Left ventricle myocardium superior (tissue), 1 donor: ENCODE measurements around the gene MYO5A. TPM values are rescaled to one million over a fixed set of nuclear protein-coding genes. Genes with fewer than 3 reads are reported as not detected.

Source experiments
- ATAC-seq: fragments of 200-7000 bp; cut with Tn5 transposase; one replicate; pipeline ENCODE4 v1.9.1; 2020; ENCODE audit warnings: mild to moderate bottlenecking, moderate library complexity
- DNase-seq: peaks from one replicate; pipeline ENCODE4 v3.0.0-alpha.2; 2020
- intact Hi-C: fragments of 100-400 bp; cut with micrococcal nuclease; formaldehyde crosslinking; loops from one replicate; pipeline ENCODE4 v1.11.0; 2022
- total RNA-seq: library from RNA; stranded (reverse); fragmentation: NEBNext Ultra II Directional; extraction: Animal tissue kit (Norgen Biotek cat#: 25700); gene quantifications from one replicate; pipeline ENCODE4 v1.2.1, GENCODE V29; 2021
- donor health status: DM: no; HTN: yes; CAD: no; lungs with severe emphysema.

Gene MYO5A
- total RNA-seq, 1 donor from 2014 or later: 6.7 TPM

- ATAC-seq: peak; percentile 41
- intact Hi-C loops: no loop called here
- no peak for DNase-seq
Observed at GRCh38 chr15:52351206-52351908, 177.3 kb downstream of the MYO5A start.

DNA sequence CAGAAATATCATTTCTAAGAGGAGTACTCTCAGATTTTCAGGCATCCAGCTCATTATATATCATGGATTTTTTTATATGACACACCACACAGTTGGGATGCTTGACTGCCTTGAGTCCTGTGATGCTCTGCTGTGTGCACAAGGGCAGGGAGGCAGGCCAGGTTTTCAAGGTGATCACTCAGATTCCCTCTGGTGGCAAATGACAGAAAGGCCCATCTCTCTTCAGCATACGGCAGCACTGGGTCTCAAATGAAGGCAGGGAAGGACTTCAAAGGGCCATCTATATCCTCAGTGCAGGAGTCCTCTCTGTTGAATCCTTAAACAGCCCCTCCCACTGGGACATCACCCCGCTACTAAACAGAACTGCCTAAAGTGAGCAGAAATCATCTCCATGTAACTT lies 178.3 kb downstream of the MYO5A start:
- intact Hi-C loops: no loop called here

GRCh38 chr15:52349052-52349700 lies 179.5 kb downstream of the MYO5A start:
- intact Hi-C loops: no loop called here
- ATAC-seq: peak; percentile 61
- DNase-seq: no peak

More for the DNA sequence above, 178.3 kb downstream of the MYO5A start:
- DNase-seq (no peak), ATAC-seq (no peak)

- peak; percentile 80 for ATAC-seq
- intact Hi-C loops: no loop called here
Observed at GRCh38 chr15:52348056-52348745, 180.5 kb downstream of the MYO5A start.

GRCh38 chr15:52344592-52344991 lies 184.1 kb downstream of the MYO5A start:
- ATAC-seq (peak; percentile 90), DNase-seq (no peak)
- intact Hi-C loops: no loop called here

More at GRCh38 chr15:52348056-52348745, 180.5 kb downstream of the MYO5A start:
- no peak for DNase-seq

- intact Hi-C loops: no loop called here
- DNase-seq (no peak), ATAC-seq (no peak)
Observed at GRCh38 chr15:52343831-52344230, 184.8 kb downstream of the MYO5A start.

GRCh38 chr15:52340093-52340492 lies 188.6 kb downstream of the MYO5A start:
- intact Hi-C loops: no loop called here
- no peak for DNase-seq
- ATAC-seq: no peak

DNA sequence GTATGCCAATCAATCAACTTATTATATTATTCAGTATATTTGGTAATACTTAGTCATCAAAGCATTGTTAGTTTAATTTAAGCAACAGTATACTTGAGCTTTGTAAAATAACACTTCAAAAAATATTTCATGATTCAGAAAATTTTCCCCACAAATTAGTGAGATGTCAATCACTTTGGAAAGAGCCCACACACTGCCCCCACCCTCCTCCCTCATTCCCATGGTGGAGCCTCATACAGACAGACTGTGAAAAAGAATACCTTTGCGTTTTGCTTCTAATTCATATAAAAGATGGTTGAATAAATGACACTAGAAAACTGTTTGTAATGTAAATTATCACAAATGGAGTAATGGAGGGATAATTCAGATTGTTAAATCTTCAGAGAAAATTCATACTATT lies 189.8 kb downstream of the MYO5A start:
- no peak for ATAC-seq
- intact Hi-C loops: no loop called here
- DNase-seq: no peak

GRCh38 chr15:52338058-52338457 lies 190.6 kb downstream of the MYO5A start:
- intact Hi-C loops: no loop called here
- no peak for DNase-seq
- peak; percentile 43 for ATAC-seq

GRCh38 chr15:52337198-52337853 lies 191.4 kb downstream of the MYO5A start:
- intact Hi-C loops: no loop called here
- ATAC-seq: peak; percentile 61
- DNase-seq: no peak

DNA sequence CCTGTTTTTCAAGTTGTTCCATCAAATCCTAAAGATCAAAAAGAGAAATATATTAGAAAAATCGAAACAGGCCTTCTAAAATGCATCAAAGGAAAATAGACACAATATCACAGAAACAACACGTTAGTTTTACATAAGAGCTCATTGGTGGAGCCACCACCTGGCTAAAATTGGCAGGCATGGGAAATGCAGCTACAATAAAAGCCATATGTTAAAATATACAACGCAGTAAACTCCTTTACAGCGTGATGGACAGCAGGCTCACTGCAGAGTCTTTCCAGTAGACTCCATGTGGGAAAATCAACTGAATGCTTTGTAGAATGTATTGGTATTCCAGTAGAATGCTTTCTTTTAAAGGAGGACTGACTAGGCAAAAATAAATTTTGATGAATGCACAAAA lies 192.2 kb downstream of the MYO5A start:
- ATAC-seq (no peak), DNase-seq (no peak)
- intact Hi-C loops: no loop called here

DNA sequence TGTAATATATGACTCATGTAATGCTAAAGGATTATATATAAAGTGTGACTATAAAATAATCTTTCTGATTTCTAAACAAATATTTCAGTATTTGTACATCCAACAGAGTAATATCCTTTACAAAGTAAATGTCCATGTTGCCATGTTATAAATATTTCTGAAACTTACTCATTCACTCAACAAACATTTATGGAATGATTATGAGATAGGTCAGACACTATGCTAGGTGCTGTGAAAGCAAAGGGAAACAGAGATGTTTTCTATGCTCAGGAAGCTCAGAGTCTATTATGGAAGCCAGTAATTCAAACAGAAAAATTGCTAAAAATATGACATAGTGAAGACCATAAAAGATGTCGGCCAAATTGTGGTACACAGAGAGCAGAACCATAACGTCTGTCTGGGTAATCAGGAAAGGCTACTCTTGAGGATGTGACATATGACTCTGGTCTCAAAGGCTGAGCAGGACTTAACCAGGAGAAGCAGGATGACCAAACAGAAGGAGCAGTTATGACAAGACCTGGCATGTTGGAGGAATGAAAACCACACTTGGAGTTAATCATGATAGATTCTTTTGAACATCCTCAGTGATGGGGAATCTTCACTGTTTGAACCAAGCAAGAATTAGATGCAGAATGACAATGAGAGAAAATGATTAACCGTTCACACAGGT lies 194.1 kb downstream of the MYO5A start:
- intact Hi-C loops: no loop called here
- DNase-seq: no peak
- no peak for ATAC-seq

DNA sequence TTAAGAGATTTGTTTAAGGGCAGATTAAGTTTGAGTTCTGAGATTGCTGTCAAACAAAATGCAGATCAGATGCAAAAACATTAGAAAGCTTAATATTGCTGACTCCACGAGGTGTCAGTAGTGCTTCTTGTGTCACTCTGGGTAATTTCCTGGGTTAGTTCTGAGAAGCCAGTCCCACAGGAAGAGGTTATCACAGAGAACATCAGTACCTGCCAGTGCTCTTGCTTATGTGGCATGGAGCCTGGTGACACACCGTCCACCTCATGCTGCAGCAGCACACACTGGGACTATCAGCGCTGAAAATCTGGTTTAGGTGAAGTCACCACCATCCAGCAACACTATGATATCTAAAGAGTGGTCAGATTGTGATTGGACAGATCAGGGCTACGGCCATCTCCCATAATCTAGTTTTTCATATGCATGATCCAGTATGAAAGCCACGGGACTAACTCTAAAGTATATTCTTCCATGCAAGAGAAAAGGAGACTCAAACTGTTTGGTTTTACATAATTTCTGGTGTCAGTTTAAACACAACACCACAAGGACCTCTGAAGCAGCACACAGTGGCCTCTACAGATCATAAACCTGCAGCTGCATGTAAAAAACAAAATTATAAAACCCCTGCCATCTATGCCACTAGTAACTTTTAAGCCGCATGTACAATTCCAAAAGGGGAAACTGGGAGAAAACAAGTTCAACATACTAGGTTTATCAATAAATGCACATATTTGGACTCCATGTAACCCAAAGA lies 197.0 kb downstream of the MYO5A start:
- no peak for DNase-seq
- intact Hi-C loops: no loop called here
- ATAC-seq: peak; percentile 61

GRCh38 chr15:52329987-52330386 lies 198.7 kb downstream of the MYO5A start:
- no peak for DNase-seq
- no peak for ATAC-seq
- intact Hi-C loops: no loop called here

GRCh38 chr15:52329150-52329549 lies 199.5 kb downstream of the MYO5A start:
- ATAC-seq: no peak

GRCh38 chr15:52328680-52329079 lies 200.0 kb downstream of the MYO5A start:
- intact Hi-C loops: no loop called here
- DNase-seq (no peak), ATAC-seq (no peak)

More at GRCh38 chr15:52329150-52329549, 199.5 kb downstream of the MYO5A start:
- DNase-seq: no peak
- intact Hi-C loops: no loop called here

- intact Hi-C loops: no loop called here
- ATAC-seq (no peak), DNase-seq (no peak)
Observed at GRCh38 chr15:52326756-52327155, 201.9 kb downstream of the MYO5A start.

- intact Hi-C loops: no loop called here
- DNase-seq (no peak), ATAC-seq (no peak)
Observed at GRCh38 chr15:52324109-52324508, 204.6 kb downstream of the MYO5A start.
